HCT116 (cell line): Measurements from ENCODE around the gene CALN1. TPM values are rescaled to one million over a fixed set of nuclear protein-coding genes. Genes with fewer than 3 reads are reported as not detected.

ENCODE experiments used
- ATAC-seq: fragments of 200-7000 bp; cut with Tn5 transposase; 2 replicates; pipeline ENCODE4 v1.9.1; 2020; ENCODE audit warnings: mild to moderate bottlenecking, moderate library complexity
- BruUV-seq: library from RNA; stranded (reverse); fragments of 400-500 nt; replicated peaks from 2 replicates; lab custom pipeline; 2021; lab: Mats Ljungman, UMichigan
- CTCF ChIA-PET: fragments of 300-600 bp; sonication (Branson Sonifier 250); formaldehyde crosslinking; loops from one replicate; lab custom pipeline; 2021; ENCODE audit warnings: antibody characterized with exemption; lab: Charles Lee
- POLR2A ChIA-PET: fragments of 300-600, 350-600 bp; sonication (Branson Sonifier 250); formaldehyde crosslinking; loops from one replicate; lab custom pipeline; 2021; ENCODE audit warnings: antibody characterized with exemption; lab: Charles Lee
- RAD21 ChIA-PET, 2 experiments: fragments of 300-600 bp; sonication (Branson Sonifier 250); formaldehyde crosslinking; loops; one replicate each; lab custom pipeline; 2023; ENCODE audit warnings: low total read pairs in 2 of 2; ENCODE audit not compliant: uncharacterized antibody in 2 of 2, unreplicated experiment in 2 of 2, low non-redundant PET in 1 of 2; lab: Charles Lee
- DNase-seq: peaks from one replicate; pipeline ENCODE4 v3.0.0-alpha.2; 2010; ENCODE audit warnings: low read depth, low spot score
- H2AFZ ChIP-seq: fragments of 200-600 bp; shearing (Covaris generic), sonication (generic); 2 replicates; pipeline ENCODE4 v1.6.1; 2017; ENCODE audit warnings: low read depth, mixed run types, mixed read lengths, antibody characterized with exemption, low read length; ENCODE audit not compliant: poor library complexity, severe bottlenecking
- H3K27ac ChIP-seq: 2 replicates; pipeline ENCODE4 v1.5.1; 2012; ENCODE audit warnings: low read depth, low read length
- H3K27me3 ChIP-seq: fragments of 200-600 bp; sonication (generic); 2 replicates; pipeline ENCODE4 v1.6.1; 2016; ENCODE audit warnings: mixed run types, low read length, mixed read lengths; ENCODE audit not compliant: insufficient read depth
- H3K36me3 ChIP-seq, 2 experiments: fragments of 200-500 bp in 1 of 2; fragments of 200-600 bp in 1 of 2; sonication (Bioruptor generic) in 1 of 2; sonication (generic) in 1 of 2; 2 replicates each; pipeline versions ENCODE4 v1.5.1 to v1.6.1; 2014 to 2016; ENCODE audit warnings: low read length in 2 of 2, inconsistent platforms in 1 of 2, mixed read lengths in 1 of 2, mixed run types in 1 of 2; ENCODE audit not compliant: insufficient read depth in 2 of 2, control insufficient read depth in 1 of 2
- H3K4me1 ChIP-seq, 2 experiments: fragments of 200-600 bp in 1 of 2; sonication (generic) in 1 of 2; 2 replicates each; pipeline versions ENCODE4 v1.5.1 to v1.6.1; 2012 to 2017; ENCODE audit warnings: low read length in 2 of 2, inconsistent platforms in 1 of 2, mild to moderate bottlenecking in 1 of 2, mixed read lengths in 1 of 2, mixed run types in 1 of 2, moderate library complexity in 1 of 2; ENCODE audit not compliant: insufficient read depth in 2 of 2, control insufficient read depth in 1 of 2
- H3K4me2 ChIP-seq: fragments of 200-600 bp; sonication (generic); 2 replicates; pipeline ENCODE4 v1.6.1; 2017; ENCODE audit warnings: mixed run types, low read length, mixed read lengths
- H3K4me3 ChIP-seq, 2 experiments: fragments of 200-600 bp in 1 of 2; sonication (generic) in 1 of 2; replicated peaks in 1 of 2; 2 replicates each; pipeline ENCODE4 v1.5.1; 2011 to 2016; ENCODE audit warnings: low read length in 2 of 2, control low read depth in 1 of 2, low read depth in 1 of 2, mild to moderate bottlenecking in 1 of 2, mixed read lengths in 1 of 2, mixed run types in 1 of 2
- H3K79me2 ChIP-seq: fragments of 200-600 bp; sonication (generic); 2 replicates; pipeline ENCODE4 v1.6.1; 2017; ENCODE audit warnings: mild to moderate bottlenecking, mixed run types, low read length, moderate library complexity, mixed read lengths; ENCODE audit not compliant: insufficient read depth
- H3K9ac ChIP-seq: fragments of 200-600 bp; sonication (generic); 2 replicates; pipeline ENCODE4 v1.6.1; 2016; ENCODE audit warnings: low read length, mixed read lengths
- H3K9me2 ChIP-seq: fragments of 200-600 bp; sonication (generic), shearing (Covaris generic); 2 replicates; pipeline ENCODE4 v1.6.1; 2017; ENCODE audit warnings: mixed run types, mild to moderate bottlenecking, moderate library complexity; ENCODE audit not compliant: insufficient read depth
- H3K9me3 ChIP-seq, 2 experiments: fragments of 200-500 bp in 1 of 2; fragments of 200-600 bp in 1 of 2; sonication (Bioruptor generic) in 1 of 2; sonication (generic) in 1 of 2; 2 replicates each; pipeline ENCODE4 v1.6.1; 2014 to 2017; ENCODE audit warnings: low read length in 2 of 2, mixed read lengths in 2 of 2, inconsistent platforms in 1 of 2, low read depth in 1 of 2, mild to moderate bottlenecking in 1 of 2, mixed run types in 1 of 2, moderate library complexity in 1 of 2; ENCODE audit not compliant: control insufficient read depth in 1 of 2, insufficient read depth in 1 of 2
- H4K20me1 ChIP-seq: fragments of 200-600 bp; sonication (generic), shearing (Covaris generic); 2 replicates; pipeline ENCODE4 v1.6.1; 2017; ENCODE audit warnings: mixed run types, mild to moderate bottlenecking, moderate library complexity; ENCODE audit not compliant: insufficient read depth
- CBX3 ChIP-seq: IDR thresholded peaks from 2 replicates; pipeline ENCODE4 v1.6.1; 2012; ENCODE audit warnings: low read depth
- CEBPB ChIP-seq: IDR thresholded peaks from 2 replicates; pipeline ENCODE4 v1.6.1; 2012; ENCODE audit warnings: low read depth
- CTCF ChIP-seq, 3 experiments: fragments of 200-600 bp in 1 of 3; sonication (generic) in 1 of 3; IDR thresholded peaks in 2 of 3; conservative IDR thresholded peaks in 1 of 3; 2 replicates each; pipeline ENCODE4 v1.5.1; 2012 to 2017; ENCODE audit warnings: low read depth in 2 of 3, low read length in 2 of 3, antibody characterized with exemption in 1 of 3, borderline replicate concordance in 1 of 3, control low read depth in 1 of 3, mild to moderate bottlenecking in 1 of 3, mixed read lengths in 1 of 3, mixed run types in 1 of 3, moderate library complexity in 1 of 3; ENCODE audit not compliant: insufficient read depth in 1 of 3
- EGR1 ChIP-seq: IDR thresholded peaks from 2 replicates; pipeline ENCODE4 v1.6.1; 2012; ENCODE audit warnings: low read depth
- ELF1 ChIP-seq: IDR thresholded peaks from 2 replicates; pipeline ENCODE4 v1.6.1; 2012; ENCODE audit warnings: low read depth, borderline replicate concordance
- EZH2 ChIP-seq: fragments of 200-600 bp; sonication (generic); IDR thresholded peaks from 2 replicates; pipeline ENCODE4 v1.6.1; 2017; ENCODE audit warnings: antibody characterized with exemption, mixed run types
- EZH2phosphoT487 ChIP-seq: fragments of 200-600 bp; IDR thresholded peaks from 2 replicates; pipeline ENCODE4 v1.6.1; 2018; ENCODE audit warnings: antibody characterized with exemption, borderline replicate concordance
- JUND ChIP-seq: IDR thresholded peaks from 2 replicates; pipeline ENCODE4 v1.6.1; 2012
- POLR2A ChIP-seq: IDR thresholded peaks from 2 replicates; pipeline ENCODE4 v1.7.0; 2011; ENCODE audit warnings: borderline replicate concordance; ENCODE audit not compliant: insufficient read depth, insufficient read length; ENCODE audit errors: extremely low read depth
- POLR2AphosphoS5 ChIP-seq: IDR thresholded peaks from 2 replicates; pipeline ENCODE4 v1.6.1; 2011; ENCODE audit warnings: mild to moderate bottlenecking, low read depth, low read length, moderate library complexity
- REST ChIP-seq: IDR thresholded peaks from 2 replicates; pipeline ENCODE4 v1.6.1; 2012; ENCODE audit warnings: low read depth
- SP1 ChIP-seq: IDR thresholded peaks from 2 replicates; pipeline ENCODE4 v1.6.1; 2012; ENCODE audit warnings: low read depth
- SRF ChIP-seq: IDR thresholded peaks from 2 replicates; pipeline ENCODE4 v1.6.1; 2012; ENCODE audit warnings: low read depth
- TCF7L2 ChIP-seq: IDR thresholded peaks from 2 replicates; pipeline ENCODE4 v1.7.0; 2011; ENCODE audit warnings: borderline replicate concordance, inconsistent platforms; ENCODE audit not compliant: insufficient read depth, insufficient read length; ENCODE audit errors: extremely low read depth
- YY1 ChIP-seq: IDR thresholded peaks from 2 replicates; pipeline ENCODE4 v1.6.1; 2011; ENCODE audit warnings: low read length, low read depth, moderate library complexity, mild to moderate bottlenecking; ENCODE audit not compliant: insufficient replicate concordance; ENCODE audit errors: extremely low read depth
- ZBTB33 ChIP-seq: IDR thresholded peaks from 2 replicates; pipeline ENCODE4 v1.6.1; 2011; ENCODE audit warnings: mild to moderate bottlenecking, low read length, moderate library complexity; ENCODE audit not compliant: insufficient replicate concordance; ENCODE audit errors: extremely low read depth
- ZFX ChIP-seq: fragments of 450-650 bp; IDR thresholded peaks from 2 replicates; pipeline ENCODE4 v1.6.1; 2017
- intact Hi-C: fragments of 100-400 bp; cut with micrococcal nuclease; formaldehyde crosslinking; loops from 2 replicates; pipeline ENCODE4 v1.10.0; 2022
- total RNA-seq: library from RNA; stranded (reverse); gene quantifications from one replicate; pipeline ENCODE4 v1.2.1, GENCODE V29; 2021; ENCODE audit not compliant: unreplicated experiment
- TF ChIP-seq, protein P1 (sequence below): IDR thresholded peaks from 2 replicates; pipeline ENCODE4 v1.6.1; 2012

CALN1 gene
- total RNA-seq, 1 experiment from 2014 or later = 0.17 TPM

- intact Hi-C loops = no loop called here
- TF ChIP-seq ZBTB33 (no peak), CBX3 (no peak), SRF (no peak), EGR1 (no peak), EZH2phosphoT487 (no peak), EZH2 (no peak), POLR2A (no peak), SP1 (no peak), JUND (no peak), POLR2AphosphoS5 (no peak), REST (no peak), ZFX (no peak), TCF7L2 (no peak), CEBPB (no peak), CTCF (IDR thresholded peaks at IDR 0.05 in 2 of 3, conservative IDR thresholded peaks at IDR 0.05 in 1 of 3; ENCODE audit: borderline replicate concordance in 1 of 3, insufficient read depth in 1 of 3, low read depth in 2 of 3, low read length in 2 of 3) (no peak), YY1 (no peak), ELF1 (no peak)
- TF ChIP-seq, protein P1, sequence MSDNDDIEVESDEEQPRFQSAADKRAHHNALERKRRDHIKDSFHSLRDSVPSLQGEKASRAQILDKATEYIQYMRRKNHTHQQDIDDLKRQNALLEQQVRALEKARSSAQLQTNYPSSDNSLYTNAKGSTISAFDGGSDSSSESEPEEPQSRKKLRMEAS = no peak
- TF ChIP-seq, all 23 proteins: peak for 0
- Histone ChIP-seq H4K20me1 (no peaks in the 10 kb centered on the region), H3K79me2 (no peaks in the 10 kb centered on the region), H3K27me3 (no peaks in the 10 kb centered on the region), H3K9me3 (no peaks in the 10 kb centered on the region), H3K4me2 (no peak overlapping the region), H2AFZ (no peak overlapping the region), H3K9me2 (no peaks in the 10 kb centered on the region), H3K27ac (no peak overlapping the region), H3K9ac (no peak overlapping the region), H3K4me1 (no peaks in the 10 kb centered on the region), H3K36me3 (no peaks in the 10 kb centered on the region), H3K4me3 (no peak overlapping the region)
- DNase-seq = no peak
- ChIA-PET RAD21 (no interaction called here), POLR2A (no interaction called here), CTCF (no interaction called here)
- no TSS peak for BruUV-seq
- ATAC-seq = no peak
Observed at GRCh38 chr7:72190146-72190545, 222.0 kb downstream of the CALN1 start.
